Prostate gland (tissue), 2 donors: ENCODE data around the gene TNFSF13.

Experiments
- POLR2A ChIP-seq: fragments of 450-650 bp; IDR thresholded peaks from one replicate; pipeline ENCODE4 v1.6.1; 2016; ENCODE audit warnings: antibody characterized with exemption, mild to moderate bottlenecking
- POLR2AphosphoS5 ChIP-seq: sonication (generic); formaldehyde crosslinking; IDR thresholded peaks from one replicate; pipeline ENCODE4 v1.6.1; 2017; ENCODE audit warnings: antibody characterized with exemption
- TF ChIP-seq, protein P1 (sequence below), 4 experiments: fragments of 200-600 bp in 2 of 4; fragments of 450-650 bp in 2 of 4; sonication (generic) in 2 of 4; IDR thresholded peaks; 1 replicate in 3 of 4; 2 replicates in 1 of 4; pipeline ENCODE4 v1.5.1; 2016 to 2019; ENCODE audit warnings: antibody characterized with exemption in 4 of 4, mild to moderate bottlenecking in 2 of 4, moderate library complexity in 2 of 4

- no peak for TF ChIP-seq POLR2A
- TF ChIP-seq, protein P1, sequence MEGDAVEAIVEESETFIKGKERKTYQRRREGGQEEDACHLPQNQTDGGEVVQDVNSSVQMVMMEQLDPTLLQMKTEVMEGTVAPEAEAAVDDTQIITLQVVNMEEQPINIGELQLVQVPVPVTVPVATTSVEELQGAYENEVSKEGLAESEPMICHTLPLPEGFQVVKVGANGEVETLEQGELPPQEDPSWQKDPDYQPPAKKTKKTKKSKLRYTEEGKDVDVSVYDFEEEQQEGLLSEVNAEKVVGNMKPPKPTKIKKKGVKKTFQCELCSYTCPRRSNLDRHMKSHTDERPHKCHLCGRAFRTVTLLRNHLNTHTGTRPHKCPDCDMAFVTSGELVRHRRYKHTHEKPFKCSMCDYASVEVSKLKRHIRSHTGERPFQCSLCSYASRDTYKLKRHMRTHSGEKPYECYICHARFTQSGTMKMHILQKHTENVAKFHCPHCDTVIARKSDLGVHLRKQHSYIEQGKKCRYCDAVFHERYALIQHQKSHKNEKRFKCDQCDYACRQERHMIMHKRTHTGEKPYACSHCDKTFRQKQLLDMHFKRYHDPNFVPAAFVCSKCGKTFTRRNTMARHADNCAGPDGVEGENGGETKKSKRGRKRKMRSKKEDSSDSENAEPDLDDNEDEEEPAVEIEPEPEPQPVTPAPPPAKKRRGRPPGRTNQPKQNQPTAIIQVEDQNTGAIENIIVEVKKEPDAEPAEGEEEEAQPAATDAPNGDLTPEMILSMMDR (IDR thresholded peaks at IDR 0.05): no peak
- TF ChIP-seq POLR2AphosphoS5: no peak
These were observed 4.7 kb downstream of the TNFSF13 start for GRCh38 chr17:7563115-7563869.
